Measurements from ENCODE around the gene ME2.
"Not testable (repeated sequence)": the region's sequence is repeated elsewhere in the genome, so short reads cannot be mapped to it uniquely, and the experiment has no call there.

Gene ME2

GRCh38 chr18:50878345-50879301, at the start of gene ME2:
Gene ME2, plus strand, starts transcription at chr18:50879118. Its CDS starts 16,703 bp downstream, at chr18:50895821.
- DNase-seq: peak; percentile 96

- no peak for DNase-seq
These were observed 49.3 kb upstream of the ME2 start for GRCh38 chr18:50829644-50830043.

GRCh38 chr18:50830544-50830943, 48.4 kb upstream of the ME2 start:
- DNase-seq: no peak

- DNase-seq: no peak
These were observed 46.2 kb upstream of the ME2 start for GRCh38 chr18:50832754-50833153.

GRCh38 chr18:50833496-50833895, 45.4 kb upstream of the ME2 start:
- not testable (repeated sequence) for DNase-seq

- DNase-seq: no peak
These were observed 42.4 kb upstream of the ME2 start for GRCh38 chr18:50836521-50836957.

- no peak for DNase-seq
These were observed 39.6 kb upstream of the ME2 start for GRCh38 chr18:50839341-50839740.

- DNase-seq: no peak
These were observed 38.9 kb upstream of the ME2 start for GRCh38 chr18:50839996-50840395.

- no peak for DNase-seq
These were observed 36.1 kb upstream of the ME2 start for GRCh38 chr18:50842846-50843245.

- DNase-seq: no peak
These were observed 34.4 kb upstream of the ME2 start for GRCh38 chr18:50844554-50844953.

GRCh38 chr18:50844960-50845359, 34.0 kb upstream of the ME2 start:
- no peak for DNase-seq

GRCh38 chr18:50847192-50847591, 31.7 kb upstream of the ME2 start:
- DNase-seq: peak; percentile 2

- no peak for DNase-seq
These were observed 30.8 kb upstream of the ME2 start for GRCh38 chr18:50848061-50848551.

- DNase-seq: no peak
These were observed 29.9 kb upstream of the ME2 start for GRCh38 chr18:50848991-50849390.

- DNase-seq: no peak
These were observed 29.5 kb upstream of the ME2 start for GRCh38 chr18:50849419-50849821.

- no peak for DNase-seq
These were observed 28.4 kb upstream of the ME2 start for GRCh38 chr18:50850307-50851065.

GRCh38 chr18:50853863-50854271, 25.1 kb upstream of the ME2 start:
- no peak for DNase-seq

GRCh38 chr18:50855976-50856757, 22.8 kb upstream of the ME2 start:
- DNase-seq: no peak

- not testable (repeated sequence) for DNase-seq
These were observed 21.8 kb upstream of the ME2 start for GRCh38 chr18:50857166-50857565.

- no peak for DNase-seq
These were observed 21.2 kb upstream of the ME2 start for GRCh38 chr18:50857694-50858093.

GRCh38 chr18:50859793-50860555, 18.9 kb upstream of the ME2 start:
- DNase-seq: no peak

GRCh38 chr18:50861617-50862016, 17.3 kb upstream of the ME2 start:
- DNase-seq: no peak
